SW 1271 (cell line): Measurements from ENCODE around the gene CCDC91.

Source experiments
- DNase-seq, 2 experiments: peaks; one replicate each; lab custom pipeline; 2025; lab: John Stamatoyannopoulos, UW

Gene CCDC91

DNA sequence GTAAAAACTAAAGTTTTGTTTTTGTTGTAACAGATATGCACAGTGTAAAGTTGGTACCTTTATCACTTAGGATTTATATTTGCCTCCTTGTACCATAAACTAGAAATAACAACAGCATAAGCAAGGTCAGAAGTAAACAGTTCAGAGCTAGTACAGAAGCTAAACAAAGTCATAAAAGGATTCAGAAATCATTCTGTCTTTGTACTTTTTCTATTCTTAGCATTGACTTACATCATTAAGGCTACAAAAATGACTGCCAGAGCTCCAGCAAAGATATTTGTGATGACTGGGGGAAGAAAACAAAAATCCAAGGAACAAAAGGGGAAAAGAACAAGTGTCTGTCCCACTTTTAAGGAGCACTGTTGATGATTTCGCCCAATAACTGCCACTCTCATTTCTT is 347.2 kb downstream of the CCDC91 start:
- no peak for DNase-seq

DNA sequence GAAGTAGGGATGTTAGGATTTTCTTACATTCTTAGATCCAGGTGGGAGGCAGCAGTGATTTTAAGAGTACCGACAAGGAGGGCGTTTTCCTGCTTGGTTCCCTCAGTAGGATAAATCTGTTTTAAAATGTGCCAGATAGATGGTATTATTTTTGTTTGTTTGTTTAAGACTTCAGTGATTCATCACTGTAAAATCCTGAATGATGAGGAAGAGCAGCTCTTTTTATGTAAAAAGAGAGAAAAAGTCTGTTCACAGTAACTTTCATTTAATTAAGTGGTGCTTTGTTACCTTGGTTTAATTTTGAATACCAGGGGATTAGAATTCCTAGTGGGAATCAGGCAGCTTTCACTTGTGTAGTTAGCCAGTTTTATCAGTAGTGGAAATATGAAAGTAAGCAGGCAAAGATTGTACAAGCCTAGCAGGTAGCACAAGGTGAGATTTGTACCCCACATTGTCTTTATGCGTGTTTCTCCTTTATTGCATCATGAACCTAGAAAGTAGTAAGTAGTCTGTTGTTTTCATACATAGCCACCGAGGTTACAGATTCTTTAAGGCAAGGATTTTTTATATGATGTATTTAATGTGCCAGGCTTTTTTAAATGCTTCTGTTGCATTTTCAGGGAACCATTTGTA is 349.6 kb downstream of the CCDC91 start:
- no peak for DNase-seq

DNA sequence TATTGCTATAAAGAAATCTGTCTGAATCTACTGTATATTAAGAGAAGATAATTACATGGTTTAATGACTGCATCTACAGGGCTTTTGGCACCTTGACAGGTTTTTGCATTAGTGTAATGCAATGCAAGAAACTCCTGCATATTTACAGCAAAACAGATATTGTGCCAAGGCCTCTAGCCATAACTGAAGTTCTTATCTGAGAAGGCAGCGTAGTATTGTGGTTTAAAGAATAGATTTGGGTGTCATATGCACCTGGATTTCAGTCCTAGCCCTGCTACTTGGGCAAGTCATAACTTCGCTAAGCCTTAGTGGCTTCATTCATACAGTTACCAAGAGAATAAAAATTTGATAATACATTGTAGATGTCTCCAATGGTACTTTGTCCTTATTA is 350.1 kb downstream of the CCDC91 start:
- DNase-seq = no peak

DNA sequence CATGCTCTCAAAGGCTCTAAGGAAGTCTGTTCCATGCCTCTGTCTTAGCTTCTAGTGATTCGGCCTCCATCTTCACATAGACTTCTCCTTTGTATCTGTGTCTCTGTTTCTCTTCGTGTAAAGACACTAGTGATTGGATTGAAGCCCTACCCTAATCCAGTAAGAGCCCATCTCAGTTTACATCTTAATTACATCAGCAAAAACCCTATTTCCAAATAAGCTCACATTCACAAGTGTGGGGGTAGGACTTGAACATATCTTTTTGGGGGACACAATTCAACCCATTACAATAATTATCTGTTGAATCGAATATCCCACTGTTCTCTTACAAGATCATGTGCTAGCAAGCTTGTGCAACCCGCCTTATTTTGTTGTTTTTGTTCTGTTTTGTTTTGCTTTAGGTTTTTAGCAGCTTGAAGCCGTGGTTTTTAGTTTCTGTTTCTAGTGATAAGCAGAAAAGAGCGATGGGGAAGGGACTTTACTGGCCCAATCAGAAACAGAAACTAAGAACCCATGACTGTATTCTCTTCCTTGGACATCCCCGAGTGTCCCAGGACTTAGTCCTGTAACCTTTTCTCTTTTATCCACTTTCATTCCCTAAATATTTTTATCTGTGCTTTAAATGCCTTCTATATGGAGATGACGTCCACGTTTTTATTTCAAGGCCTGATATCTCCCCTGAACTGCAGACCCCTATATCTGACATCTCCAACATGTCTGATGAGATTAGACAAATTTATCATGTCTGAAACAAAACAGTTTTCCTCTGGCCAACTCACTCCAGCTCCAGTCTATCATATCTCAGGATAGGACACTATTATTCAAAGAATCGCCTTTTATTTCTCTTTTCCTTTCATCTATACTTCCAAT is 353.0 kb downstream of the CCDC91 start:
- DNase-seq = no peak

DNA sequence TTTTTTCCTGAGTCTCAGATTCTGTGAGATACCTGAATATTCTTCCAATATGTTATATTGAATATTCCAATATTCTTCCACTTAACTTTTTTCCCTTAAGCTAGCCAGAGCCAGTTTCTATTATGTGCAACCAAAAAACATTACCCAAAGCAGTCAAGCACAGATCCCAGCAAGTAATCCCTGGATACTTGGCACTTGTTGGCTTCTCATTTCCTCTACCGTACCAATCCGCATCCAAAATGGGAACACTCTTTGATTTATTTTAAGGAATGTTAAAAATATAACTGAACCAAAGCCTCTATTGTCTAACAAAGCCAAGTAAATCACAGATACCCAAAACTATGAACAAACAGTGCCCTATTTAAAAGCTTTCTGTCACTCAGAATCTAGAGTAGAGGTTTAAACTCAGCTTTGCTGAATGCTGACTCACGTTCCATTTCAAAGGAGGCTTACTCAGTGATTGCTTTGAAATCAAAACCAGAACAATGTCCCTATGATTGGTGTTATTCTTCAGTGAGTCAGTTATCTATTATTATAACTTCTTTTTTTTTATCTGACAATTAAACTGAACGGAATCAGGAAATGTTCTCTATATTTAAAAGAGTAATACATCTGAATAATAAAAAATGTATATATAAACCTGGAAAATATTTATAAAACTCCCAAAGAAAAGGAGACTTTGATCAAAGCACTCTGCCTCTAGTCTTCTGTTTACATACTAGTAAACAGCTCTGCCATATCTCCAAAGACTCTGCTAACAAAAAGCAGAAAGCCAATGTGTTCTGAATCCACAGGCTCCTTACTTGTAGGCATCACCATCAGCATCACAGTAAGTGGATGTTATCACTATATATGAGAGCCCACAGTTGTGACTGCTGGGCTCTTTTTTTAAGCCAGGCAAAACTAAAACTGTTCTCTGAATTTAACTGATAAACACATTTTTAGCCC is 360.8 kb downstream of the CCDC91 start:
- no peak for DNase-seq

DNA sequence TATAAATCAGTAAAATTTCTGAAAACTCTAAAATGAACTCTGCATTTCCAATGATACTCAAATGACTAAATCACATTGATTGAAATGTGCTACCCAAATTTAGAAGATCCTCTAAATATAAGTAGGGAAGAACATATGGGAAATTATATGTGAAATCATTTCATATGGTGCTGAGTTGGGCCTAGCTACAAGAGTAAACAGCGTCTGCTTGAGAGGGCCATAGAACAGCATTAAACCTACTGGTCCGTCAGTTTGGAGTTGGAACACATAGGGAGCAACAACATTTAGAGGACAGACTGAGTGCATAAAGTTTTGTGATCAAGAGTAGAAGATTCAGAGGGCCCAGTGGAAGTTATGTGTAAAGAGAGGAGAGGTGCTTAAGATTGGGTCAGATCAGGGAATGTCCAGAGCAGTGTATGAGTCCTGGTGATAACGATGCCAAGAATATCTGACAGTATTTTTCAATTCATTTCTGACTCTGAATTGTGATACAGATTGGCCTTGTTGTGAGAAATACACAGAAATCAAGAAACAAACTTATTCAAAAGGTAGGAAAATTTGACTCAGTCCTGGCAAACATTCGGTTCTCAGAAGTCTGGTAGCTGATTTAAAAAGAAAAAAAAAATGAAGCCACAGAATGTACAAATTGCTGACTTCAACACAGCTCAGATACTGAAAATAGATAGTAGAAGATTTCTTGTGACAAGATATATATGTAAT is 362.2 kb downstream of the CCDC91 start:
- no peak for DNase-seq

DNA sequence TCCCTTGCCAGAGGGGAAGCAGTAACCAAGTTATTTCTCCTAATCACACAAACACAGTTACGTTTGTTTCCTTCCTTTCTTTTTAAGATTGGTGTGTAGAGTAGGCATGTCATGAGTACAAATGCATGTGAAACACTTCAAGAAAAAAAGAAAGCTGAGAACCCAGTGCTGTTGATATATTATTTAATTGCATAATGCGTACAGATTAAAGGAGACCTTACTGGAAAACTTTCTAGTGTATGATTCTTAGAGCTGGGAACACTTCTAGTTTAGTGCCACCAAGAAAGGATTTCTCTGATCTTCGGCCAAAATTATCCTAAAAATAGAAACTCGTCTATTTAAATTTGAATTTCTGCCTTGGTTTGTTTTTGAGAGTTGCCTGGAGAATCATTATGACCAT is 365.5 kb downstream of the CCDC91 start:
- no peak for DNase-seq

DNA sequence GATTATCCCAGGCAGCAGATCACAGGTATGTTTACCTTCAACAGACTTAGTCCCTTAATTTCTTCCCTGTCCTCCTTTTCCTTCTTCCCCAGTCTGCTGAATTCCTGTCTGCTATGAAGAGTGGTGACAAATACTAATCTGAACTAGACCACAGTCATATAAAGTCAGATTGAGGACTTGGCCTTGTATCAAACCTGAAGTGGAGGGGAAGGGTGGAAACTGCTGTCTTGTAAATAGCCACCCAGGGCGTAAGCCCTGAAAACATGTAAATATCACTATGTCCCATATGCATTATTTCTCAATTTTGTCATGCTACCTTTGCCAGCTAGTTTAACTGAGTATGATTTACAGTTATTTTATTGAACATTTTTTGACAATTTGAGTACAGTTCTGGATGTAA is 368.0 kb downstream of the CCDC91 start:
- DNase-seq = no peak

DNA sequence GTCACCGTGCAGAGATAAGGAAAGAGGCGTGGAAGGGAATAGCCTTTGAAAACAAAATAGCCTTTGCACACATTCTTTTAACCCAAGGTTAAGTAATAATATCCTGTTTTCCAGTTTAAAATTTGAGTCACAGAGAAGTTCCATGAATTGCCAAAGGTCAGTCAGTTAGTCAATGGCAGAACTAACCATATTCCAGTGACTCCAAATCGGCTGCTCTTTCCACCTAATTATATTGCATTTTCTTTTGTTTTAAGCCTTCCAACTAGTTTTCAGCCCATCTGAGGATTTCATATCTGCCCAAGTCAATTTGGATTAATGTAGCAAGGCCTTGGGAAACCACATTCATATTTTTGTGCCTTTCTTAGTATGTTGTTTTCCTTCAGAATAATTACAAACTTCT is 373.0 kb downstream of the CCDC91 start:
- DNase-seq = no peak

DNA sequence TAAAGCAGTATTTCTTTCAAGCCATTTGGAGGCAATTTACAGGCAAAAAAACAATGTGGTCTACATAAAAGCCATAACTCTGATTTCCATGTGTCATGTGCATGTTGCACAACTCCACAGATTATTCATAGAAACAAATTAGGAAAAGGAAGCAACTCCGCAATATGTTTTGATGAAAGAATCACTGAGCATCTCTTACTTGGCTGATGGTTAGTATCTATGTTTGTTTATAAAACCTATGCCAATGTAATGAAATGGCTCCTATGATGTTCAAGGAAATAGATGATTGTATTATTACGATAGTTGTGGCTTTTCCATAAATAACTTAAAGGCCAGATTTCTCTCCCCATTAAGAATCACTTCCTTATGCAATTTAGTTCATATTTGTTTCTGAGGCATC is 373.7 kb downstream of the CCDC91 start:
- no peak for DNase-seq

DNA sequence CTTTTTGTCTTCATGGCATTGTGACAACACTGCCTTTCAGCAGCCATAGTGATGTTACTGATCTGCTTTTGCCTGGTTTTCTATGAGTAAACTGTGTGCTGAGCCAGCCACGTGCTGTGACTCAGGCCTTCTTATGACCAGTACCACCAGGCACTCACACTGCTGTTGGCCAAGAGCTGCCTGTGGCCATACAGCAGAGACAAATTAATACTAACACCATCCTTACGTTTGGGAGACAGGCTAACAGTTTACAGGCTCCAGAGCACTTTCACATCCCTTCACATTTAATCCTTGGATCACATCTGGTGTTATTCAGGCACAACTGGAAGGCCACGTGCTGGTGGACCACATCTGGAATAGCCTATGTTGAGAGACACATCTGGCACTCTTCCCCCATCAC is 377.9 kb downstream of the CCDC91 start:
- no peak for DNase-seq

DNA sequence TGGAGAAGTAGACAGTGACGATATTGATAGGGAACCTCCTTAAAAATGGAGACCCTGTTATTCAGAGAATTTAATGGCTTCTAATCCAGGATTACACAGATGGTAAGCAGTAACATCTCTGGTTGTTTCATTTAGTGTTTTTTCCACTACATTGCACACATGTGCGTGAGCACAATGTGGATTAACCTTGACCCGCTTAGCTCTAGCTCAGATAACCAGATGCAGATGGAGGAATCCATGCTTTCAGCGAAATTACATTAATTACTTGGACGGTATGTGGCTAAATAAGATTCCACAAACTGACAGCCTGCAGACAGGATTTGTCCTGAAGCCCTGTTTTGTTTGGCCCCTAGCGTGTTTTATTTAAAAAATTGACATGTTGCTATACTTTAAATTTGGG is 378.4 kb downstream of the CCDC91 start:
- no peak for DNase-seq

DNA sequence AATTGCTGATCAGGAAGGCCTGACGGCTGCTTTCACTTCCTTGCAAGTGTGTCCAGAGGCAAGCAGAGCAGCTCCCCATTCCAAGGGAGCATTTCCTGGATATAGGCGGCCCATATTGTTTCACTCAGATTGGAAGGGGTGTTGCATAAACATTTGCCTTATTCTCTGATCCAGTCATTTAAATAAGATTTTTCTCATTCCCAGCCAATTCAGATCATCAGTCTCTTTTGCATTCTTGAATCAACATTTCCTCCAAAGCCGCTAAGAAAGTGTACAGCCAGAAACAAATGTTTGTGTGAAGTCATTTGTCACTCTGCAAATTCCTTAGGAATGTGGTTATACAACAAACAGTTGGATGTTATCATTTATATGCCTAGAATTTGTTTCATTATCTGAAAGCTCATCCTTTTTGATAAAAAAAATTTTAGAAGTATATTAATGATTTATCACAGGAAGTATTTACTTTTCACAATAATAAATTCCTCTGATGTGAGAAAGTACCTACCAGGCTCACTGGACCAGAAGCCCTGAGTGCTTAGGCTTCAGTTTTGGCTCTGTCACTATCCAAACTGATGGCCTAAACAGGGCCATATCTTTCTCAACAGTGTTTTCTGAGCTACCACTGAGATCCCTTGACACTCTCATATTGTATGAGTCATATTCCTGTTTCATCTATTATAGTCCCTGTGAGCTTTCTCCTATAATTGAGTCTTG is 379.6 kb downstream of the CCDC91 start:
- DNase-seq = no peak

DNA sequence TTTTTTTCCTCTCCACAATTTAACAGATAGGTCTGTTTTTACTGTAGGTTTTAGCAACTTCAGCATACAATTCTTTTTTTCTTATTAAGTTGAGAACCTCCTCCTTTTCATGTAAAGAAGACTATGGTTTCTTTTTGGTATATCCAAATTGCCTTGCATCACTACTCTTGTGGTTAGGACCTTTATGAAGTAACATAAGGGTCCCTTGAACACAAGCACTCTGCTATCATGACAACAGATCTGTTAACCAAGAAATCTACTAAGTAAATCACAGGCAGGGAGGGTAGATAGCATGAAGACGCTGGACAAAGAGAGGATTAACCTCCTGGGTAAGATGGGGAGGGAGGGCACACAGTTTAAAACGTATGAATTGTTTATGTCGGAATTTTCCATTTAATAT is 380.6 kb downstream of the CCDC91 start:
- no peak for DNase-seq

DNA sequence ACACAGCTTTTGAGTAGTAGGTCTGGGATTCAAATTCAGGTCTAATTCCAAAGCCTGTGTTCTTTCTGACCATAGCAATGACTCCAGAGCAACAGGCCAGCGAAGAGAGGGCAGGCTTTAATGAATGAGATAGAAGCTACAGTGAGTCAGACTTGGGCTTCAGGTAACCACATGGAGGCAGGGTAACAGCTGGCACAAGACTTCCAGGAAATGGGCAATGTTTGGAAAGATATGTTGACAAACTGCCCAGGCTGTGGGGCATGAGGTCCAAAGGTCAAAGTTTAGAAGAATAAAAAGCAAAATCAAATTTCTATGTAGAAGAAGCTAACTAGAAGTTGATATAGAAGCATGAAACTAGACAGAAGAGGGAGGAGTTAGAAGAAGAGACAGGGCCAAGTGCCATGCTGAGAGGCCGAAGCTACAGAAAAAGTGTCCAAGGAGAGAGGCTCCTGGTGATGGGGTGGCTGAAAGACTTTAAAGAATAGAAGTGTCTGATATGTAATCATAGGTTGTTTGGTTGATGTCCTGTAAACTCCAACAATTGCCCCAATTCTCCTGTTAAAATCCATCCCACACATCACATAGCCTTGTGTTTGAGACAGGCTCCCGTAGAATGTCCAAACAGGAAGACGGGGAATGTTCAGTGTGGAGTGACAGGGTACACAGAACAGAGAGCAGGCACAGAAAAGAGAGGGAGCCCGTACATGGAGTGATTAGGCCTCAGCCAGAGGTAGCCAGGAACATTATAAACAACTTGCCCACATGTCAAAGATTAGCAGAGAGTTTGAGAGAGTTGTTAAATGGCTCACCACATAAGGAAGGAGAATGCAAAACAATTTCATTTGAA is 384.7 kb downstream of the CCDC91 start:
- no peak for DNase-seq

DNA sequence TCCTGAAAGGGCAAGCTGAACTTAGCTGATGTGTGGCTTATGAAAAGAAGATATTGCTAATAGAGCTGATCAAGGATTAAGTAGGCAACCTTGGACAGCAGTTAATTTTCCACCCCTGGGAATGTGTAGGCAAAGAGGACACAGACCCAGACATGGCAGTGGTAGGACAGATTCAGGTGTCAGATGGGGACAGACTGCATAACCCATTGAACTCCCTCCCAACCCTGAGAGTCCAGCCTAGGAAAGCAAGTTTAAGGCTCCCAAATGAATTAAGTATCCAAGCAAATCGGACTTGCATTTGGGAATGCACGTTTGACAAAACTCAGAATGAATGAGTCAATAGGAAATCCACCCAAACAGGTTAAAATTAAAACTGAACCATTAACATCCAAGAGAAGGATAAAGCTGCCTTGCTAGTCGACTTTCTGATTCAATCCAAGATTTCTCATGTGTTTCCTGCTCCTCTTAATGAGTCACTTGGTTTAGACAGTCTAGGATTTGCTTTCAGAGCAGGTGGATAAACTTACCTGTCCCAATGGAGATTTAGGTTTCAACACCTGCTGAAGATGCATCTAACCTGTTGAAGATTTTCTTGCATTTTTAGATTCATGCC is 385.4 kb downstream of the CCDC91 start:
- DNase-seq = no peak

DNA sequence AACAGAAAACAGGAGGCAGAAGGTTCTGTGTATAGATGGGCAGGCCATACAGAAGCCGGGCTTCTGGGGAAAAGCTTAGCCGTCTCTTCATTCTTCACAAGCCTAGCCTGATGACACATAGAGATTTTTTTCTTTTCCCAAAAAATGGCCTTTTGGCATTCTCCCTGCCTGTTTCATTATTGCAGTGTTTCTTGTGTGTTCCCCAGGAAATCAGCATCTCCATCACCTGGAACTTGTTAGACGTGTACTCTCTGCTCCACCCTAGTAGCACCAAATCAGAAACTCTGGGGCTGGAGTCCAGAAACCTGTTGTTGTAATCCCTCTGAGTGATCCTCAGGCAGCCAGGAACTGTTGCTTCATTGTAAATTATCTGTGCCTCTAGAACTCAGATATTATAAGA is 388.1 kb downstream of the CCDC91 start:
- DNase-seq = no peak

DNA sequence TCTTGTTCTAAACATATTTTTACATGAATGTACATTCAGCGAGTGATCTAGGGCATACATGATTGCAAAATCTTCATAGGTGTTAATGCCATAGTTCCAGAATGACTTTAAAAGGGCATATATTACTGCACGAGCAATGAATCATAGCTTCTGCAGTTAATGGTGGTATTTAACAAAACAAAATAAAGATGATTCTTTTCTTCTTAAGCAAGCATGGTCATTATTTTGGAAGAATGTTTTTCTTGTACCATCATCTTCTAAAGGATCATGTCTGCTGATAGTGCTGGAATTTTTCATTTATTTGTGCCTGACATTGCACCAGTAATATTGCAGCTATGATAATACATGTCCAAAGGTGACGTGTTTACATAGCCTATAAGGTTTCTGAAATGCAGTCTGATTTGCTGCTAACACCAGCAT is 388.6 kb downstream of the CCDC91 start:
- DNase-seq = no peak

DNA sequence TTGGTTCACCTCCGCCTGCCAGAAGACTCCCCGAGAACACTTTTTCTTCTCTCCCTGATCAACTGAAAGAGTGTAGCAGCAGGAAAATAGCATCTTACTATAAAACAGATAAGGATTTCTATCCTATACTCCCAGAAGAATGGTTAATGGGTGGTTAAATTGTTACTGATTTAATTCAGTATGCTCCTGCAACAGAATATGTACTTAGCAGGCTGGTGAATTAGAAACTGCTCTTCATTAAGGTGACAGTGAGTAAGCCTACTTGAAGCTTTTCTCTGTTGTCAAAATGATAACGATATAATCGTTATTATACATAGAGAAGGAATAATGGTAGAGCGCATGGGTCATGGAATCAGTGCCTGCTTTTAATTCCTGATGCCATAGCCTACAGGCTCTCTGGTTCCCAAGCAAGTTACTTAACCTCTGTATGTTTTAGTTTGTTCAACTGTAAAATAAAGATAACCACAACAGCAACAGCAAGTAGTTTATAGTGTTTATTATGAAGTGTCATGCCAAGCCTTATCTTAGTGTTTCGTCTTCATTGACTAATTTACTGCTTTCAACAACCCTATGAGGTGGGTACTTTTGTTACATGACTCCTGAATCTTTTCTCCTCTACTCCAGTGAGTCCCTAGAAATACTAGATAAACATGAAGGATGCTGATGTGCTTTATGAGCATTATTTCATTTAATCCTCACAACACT is 392.6 kb downstream of the CCDC91 start:
- DNase-seq = no peak
